Activated CD4-positive, alpha-beta memory T cell treated with anti-CD3 and anti-CD28 coated beads, Interleukin-2, amount 10 ng/mL, durations not matched to agents 7 days and 5 days (primary cell): ENCODE measurements around the gene KIF5C. TPM values are rescaled to one million over a fixed set of nuclear protein-coding genes. Genes with fewer than 3 reads are reported as not detected.

Experiments
- CTCF ChIA-PET: fragments of 350-600 bp; sonication (Branson Sonifier 250); formaldehyde crosslinking; loops from one replicate; lab custom pipeline; 2021; ENCODE audit warnings: antibody characterized with exemption, inconsistent platforms; lab: Charles Lee
- POLR2A ChIA-PET: fragments of 350-600 bp; sonication (Branson Sonifier 250); formaldehyde crosslinking; loops from one replicate; lab custom pipeline; 2021; ENCODE audit warnings: antibody characterized with exemption; lab: Charles Lee
- DNase-seq: peaks from one replicate; pipeline ENCODE4 v3.0.0-alpha.2; 2020
- H3K27ac Mint-ChIP-seq: one replicate; pipeline ENCODE4 v1.8.0; 2021; ENCODE audit warnings: mild to moderate bottlenecking, mixed read lengths
- H3K27me3 Mint-ChIP-seq: one replicate; pipeline ENCODE4 v1.8.0; 2021; ENCODE audit warnings: mixed read lengths
- H3K36me3 Mint-ChIP-seq: one replicate; pipeline ENCODE4 v1.8.0; 2021; ENCODE audit warnings: low read depth, mixed read lengths
- H3K4me1 Mint-ChIP-seq: one replicate; pipeline ENCODE4 v1.8.0; 2021; ENCODE audit warnings: mixed read lengths
- H3K4me3 Mint-ChIP-seq: one replicate; pipeline ENCODE4 v1.8.0; 2021; ENCODE audit warnings: mild to moderate bottlenecking, mixed read lengths
- H3K9me3 Mint-ChIP-seq: one replicate; pipeline ENCODE4 v1.8.0; 2021; ENCODE audit warnings: mixed read lengths
- total RNA-seq, 2 experiments: library from RNA; stranded (reverse); gene quantifications; one replicate each; pipeline ENCODE4 v1.2.3, GENCODE V29; 2021

Gene KIF5C
- total RNA-seq, 2 experiments from 2014 or later = 14.7 to 21.7 TPM

DNA sequence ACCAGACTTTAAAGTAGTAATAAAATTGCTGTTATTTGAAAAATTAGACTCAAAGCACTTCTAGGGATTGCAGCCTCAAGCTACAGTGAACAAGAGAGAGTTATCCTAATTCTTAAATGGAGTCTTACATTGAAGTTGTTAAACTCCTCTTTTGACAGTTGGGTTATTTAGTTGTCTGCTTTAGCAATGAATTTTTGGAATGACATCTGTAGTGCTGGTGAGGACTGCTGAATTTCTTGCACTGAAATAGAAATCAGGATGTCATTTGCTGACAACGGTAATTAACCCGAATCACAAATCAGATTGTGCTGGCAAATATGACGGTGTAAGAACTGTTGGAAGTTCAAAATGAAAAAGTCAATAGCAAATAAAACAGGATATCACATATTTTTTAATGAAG lies 85.5 kb downstream of the KIF5C start:
- ChIA-PET CTCF (no interaction called here), POLR2A (no interaction called here)
- peaks cover 16% of the 10 kb centered on the region for H3K36me3 Mint-ChIP-seq
- no peak overlapping the region for H3K27ac Mint-ChIP-seq
- no peak overlapping the region for H3K4me3 Mint-ChIP-seq
- no peaks in the 10 kb centered on the region for H3K9me3 Mint-ChIP-seq
- no peaks in the 10 kb centered on the region for H3K27me3 Mint-ChIP-seq
- H3K4me1 Mint-ChIP-seq = peaks cover 4% of the 10 kb centered on the region
- no peak for DNase-seq

DNA sequence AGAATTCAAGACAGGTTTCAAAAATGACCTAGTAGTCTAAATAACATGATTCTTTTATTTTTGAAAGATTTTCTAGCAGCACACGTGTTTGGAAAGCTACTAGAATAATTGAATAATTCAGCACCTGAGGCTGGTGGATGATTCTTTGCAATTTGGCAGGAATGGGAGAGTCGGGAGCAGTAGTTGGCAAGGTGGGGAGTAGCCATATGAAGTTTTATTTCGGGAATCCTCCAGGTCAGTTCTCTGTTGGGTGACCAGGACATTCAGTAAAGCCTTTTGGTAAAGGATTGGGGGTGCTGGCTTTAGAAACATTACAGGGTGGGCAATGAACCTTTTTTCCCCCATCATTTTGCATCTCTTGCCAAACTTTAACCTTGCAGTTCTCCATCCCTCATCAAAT lies 88.4 kb downstream of the KIF5C start:
- CTCF ChIA-PET = interaction anchor here (0.9 kb wide), 1 partner anchor 54 kb away, joined by 3 read pairs; no protein-coding TSS in a partner anchor
- POLR2A ChIA-PET = no interaction called here
- Mint-ChIP-seq H3K4me3 (no peak overlapping the region), H3K9me3 (no peaks in the 10 kb centered on the region), H3K27me3 (no peaks in the 10 kb centered on the region), H3K4me1 (peaks cover 6% of the 10 kb centered on the region), H3K27ac (no peak overlapping the region), H3K36me3 (peaks cover 11% of the 10 kb centered on the region)
- DNase-seq = no peak

DNA sequence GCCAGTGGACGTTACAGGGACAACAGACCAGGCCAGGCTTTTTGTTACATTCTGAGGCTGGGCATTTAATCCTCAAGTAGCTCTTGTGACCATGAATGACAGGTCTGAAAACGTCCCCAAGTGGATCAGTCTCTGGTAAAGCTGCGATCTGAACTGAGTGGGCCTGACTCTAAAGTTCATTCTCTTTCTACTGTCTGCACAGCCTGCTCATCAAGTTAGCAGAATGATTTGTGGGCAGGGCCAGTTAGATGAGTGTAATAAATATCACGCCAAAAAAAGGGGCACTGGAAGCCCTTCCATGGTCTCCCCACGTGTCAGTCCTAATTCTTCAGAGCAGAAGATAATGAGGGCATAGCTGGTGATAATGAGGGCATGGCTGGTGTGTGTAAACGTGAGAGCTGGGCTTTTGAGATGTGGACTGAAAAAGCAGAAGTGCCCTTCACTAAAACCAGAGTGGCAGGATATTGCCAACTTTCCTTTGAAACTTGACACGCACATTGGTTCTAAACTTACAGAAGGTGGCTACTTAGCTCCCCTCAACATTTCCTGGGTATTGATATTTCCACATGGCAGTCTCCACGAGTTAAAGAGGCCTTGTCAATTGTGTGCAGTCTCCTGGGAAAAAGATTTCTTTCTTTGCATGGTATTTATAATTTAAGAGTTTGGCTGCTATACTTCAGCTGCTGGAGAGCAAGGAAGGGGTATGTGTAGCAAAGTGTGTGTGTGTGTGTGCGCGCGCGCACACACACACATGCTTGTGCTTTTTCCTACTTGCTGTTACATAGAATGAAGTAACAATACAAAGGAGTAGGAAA lies 90.8 kb downstream of the KIF5C start:
- Mint-ChIP-seq H3K36me3 (peaks cover 8% of the 10 kb centered on the region), H3K27me3 (no peaks in the 10 kb centered on the region), H3K4me3 (no peak overlapping the region), H3K4me1 (peaks cover 7% of the 10 kb centered on the region), H3K9me3 (no peaks in the 10 kb centered on the region), H3K27ac (no peak overlapping the region)
- DNase-seq = no peak
- ChIA-PET POLR2A (no interaction called here), CTCF (no interaction called here)

DNA sequence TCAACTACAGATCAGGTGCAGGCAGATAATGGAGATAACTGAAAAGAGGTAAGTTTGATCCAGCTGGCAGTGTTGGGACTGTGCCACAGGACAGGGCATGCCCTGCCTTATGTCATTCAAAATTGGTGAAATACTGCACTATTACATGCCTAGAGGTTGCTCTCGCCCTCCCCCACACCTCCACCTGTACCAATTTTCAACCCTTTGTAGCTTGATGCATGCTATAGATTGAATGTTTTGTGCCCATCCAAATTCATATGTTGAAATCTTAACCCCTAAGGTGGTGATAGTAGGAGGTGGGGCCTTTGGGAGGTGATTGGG lies 91.4 kb downstream of the KIF5C start:
- H3K27me3 Mint-ChIP-seq = no peaks in the 10 kb centered on the region
- DNase-seq = no peak
- peaks cover 6% of the 10 kb centered on the region for H3K36me3 Mint-ChIP-seq
- H3K9me3 Mint-ChIP-seq = no peaks in the 10 kb centered on the region
- H3K4me3 Mint-ChIP-seq = no peak overlapping the region
- peaks cover 10% of the 10 kb centered on the region for H3K4me1 Mint-ChIP-seq
- POLR2A ChIA-PET = no interaction called here
- CTCF ChIA-PET = interaction anchor here (0.8 kb wide), 1 partner anchor 39 kb away, joined by 3 read pairs; no protein-coding TSS in a partner anchor
- H3K27ac Mint-ChIP-seq = no peak overlapping the region

DNA sequence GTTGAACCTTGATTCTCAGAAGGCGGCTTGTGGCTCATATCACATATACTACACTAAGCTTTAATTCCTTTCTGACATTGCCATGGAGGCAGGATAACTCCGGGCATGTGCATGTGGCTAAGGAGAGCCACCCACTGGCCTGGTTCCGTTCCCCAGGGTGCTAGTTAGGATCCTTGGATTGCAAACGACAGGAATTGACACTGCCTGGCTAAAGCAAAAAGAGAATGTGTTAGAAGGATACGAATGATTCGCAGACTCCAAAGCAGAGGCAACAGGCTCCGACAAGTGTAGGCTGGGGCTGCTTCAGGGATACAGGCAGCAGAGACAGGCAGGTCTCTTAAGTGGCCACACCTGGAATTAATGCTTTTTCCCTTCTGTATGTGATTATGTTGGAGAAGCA lies 92.0 kb downstream of the KIF5C start:
- Mint-ChIP-seq H3K9me3 (no peaks in the 10 kb centered on the region), H3K4me1 (peaks cover 14% of the 10 kb centered on the region), H3K4me3 (no peak overlapping the region), H3K27ac (no peak overlapping the region), H3K27me3 (no peaks in the 10 kb centered on the region), H3K36me3 (no peaks in the 10 kb centered on the region)
- ChIA-PET CTCF (interaction anchor here (0.8 kb wide), 1 partner anchor 40 kb away, joined by 3 read pairs; no protein-coding TSS in a partner anchor), POLR2A (no interaction called here)
- DNase-seq = no peak

DNA sequence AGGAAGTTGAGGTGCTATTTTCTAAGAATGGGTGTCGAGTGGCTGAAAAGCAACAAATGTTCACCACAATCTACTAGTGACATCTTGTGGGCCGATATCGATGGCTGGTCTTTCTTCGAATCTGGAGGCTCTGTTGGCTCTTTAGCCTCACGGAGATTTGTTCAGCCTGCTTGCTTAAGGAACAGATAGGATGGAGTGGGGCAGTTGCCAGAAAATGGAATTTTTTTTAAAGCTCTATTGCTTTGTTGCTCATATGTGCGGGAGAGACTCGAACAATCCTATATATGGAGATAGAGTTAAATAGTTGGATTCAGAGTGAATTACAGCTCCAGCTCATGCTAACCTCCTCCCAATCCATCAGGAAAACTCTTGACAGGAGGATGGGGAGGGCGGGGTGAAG lies 92.6 kb downstream of the KIF5C start:
- DNase-seq = no peak
- H3K9me3 Mint-ChIP-seq = no peaks in the 10 kb centered on the region
- no peak overlapping the region for H3K27ac Mint-ChIP-seq
- no peaks in the 10 kb centered on the region for H3K36me3 Mint-ChIP-seq
- ChIA-PET CTCF (no interaction called here), POLR2A (no interaction called here)
- no peaks in the 10 kb centered on the region for H3K27me3 Mint-ChIP-seq
- H3K4me3 Mint-ChIP-seq = no peak overlapping the region
- H3K4me1 Mint-ChIP-seq = peaks cover 15% of the 10 kb centered on the region

DNA sequence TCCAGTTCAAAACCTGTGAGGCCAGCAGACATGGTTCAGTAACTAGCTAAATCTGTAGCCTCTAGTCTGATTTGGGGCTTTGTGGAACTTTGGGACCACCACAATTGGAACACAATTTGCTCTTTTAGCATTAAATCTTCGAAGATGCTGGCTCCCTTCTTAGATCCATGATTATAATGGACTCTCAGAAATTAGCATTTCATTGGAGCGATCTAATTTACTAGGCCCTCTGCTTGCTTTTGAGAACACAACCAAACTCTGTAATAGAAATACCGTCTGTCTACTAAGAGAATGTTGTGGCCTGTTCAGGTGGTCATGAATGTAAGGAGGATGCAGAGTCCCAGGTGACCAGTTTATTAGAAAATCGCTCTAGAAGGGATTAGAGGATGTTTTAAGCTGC lies 93.3 kb downstream of the KIF5C start:
- Mint-ChIP-seq H3K9me3 (no peaks in the 10 kb centered on the region), H3K27ac (no peak overlapping the region), H3K4me3 (no peak overlapping the region), H3K4me1 (peaks cover 15% of the 10 kb centered on the region), H3K36me3 (peaks cover 5% of the 10 kb centered on the region), H3K27me3 (no peaks in the 10 kb centered on the region)
- DNase-seq = no peak
- ChIA-PET CTCF (no interaction called here), POLR2A (no interaction called here)

DNA sequence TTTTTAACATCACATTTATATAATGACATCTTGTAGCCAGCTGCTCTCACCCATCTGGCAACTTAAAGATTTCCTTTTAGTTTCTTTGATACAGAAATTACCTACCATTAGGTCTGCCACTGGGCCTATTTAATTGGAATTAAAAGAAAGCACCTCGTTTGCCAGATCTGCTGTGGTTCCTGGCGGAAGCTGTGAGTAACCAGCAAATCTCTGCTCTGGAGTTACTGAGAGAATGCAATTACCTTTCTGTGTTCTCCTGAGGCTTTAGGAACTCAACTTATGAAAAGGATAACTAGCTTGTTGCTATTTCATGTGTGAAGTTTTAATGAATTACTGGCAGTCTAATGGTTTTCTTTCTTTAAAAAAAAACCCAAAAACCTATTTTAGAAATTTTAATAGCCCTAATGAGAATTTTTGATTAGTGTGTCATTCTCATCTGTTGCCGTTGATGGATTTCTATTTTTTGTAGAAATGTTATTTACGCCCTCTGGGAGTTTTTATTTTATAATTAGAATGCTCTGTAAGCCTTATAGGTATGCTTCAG lies 93.8 kb downstream of the KIF5C start:
- ChIA-PET POLR2A (no interaction called here), CTCF (no interaction called here)
- H3K27ac Mint-ChIP-seq = no peak overlapping the region
- no peak overlapping the region for H3K4me3 Mint-ChIP-seq
- H3K4me1 Mint-ChIP-seq = peaks cover 15% of the 10 kb centered on the region
- DNase-seq = no peak
- no peaks in the 10 kb centered on the region for H3K9me3 Mint-ChIP-seq
- H3K36me3 Mint-ChIP-seq = peaks cover 9% of the 10 kb centered on the region
- no peaks in the 10 kb centered on the region for H3K27me3 Mint-ChIP-seq

DNA sequence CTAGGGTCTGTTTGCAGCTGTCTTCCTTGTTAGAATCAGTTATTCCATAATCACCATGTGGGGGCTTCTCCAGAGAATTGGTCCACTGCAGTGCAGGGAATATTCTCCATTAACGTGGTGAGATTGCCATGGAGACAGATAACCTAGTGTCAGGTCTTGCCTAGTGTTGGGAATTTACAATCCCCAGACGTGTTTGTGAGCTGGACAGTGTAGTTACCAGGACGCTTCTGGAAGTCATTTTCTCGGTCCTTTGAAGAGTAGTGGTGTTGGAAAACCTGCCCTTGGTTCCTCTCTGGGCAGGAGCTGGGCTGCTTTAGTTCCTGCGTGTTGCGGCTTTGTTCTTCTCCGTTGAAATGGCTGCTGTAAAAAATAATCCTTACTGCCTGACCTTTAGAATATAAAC lies 94.6 kb downstream of the KIF5C start:
- H3K4me3 Mint-ChIP-seq = no peak overlapping the region
- peaks cover 15% of the 10 kb centered on the region for H3K4me1 Mint-ChIP-seq
- no peaks in the 10 kb centered on the region for H3K9me3 Mint-ChIP-seq
- DNase-seq = no peak
- POLR2A ChIA-PET = no interaction called here
- H3K27me3 Mint-ChIP-seq = no peaks in the 10 kb centered on the region
- CTCF ChIA-PET = interaction anchor here (1.1 kb wide), 1 partner anchor 66 kb away, joined by 3 read pairs; no protein-coding TSS in a partner anchor
- H3K36me3 Mint-ChIP-seq = peaks cover 14% of the 10 kb centered on the region
- H3K27ac Mint-ChIP-seq = no peak overlapping the region

DNA sequence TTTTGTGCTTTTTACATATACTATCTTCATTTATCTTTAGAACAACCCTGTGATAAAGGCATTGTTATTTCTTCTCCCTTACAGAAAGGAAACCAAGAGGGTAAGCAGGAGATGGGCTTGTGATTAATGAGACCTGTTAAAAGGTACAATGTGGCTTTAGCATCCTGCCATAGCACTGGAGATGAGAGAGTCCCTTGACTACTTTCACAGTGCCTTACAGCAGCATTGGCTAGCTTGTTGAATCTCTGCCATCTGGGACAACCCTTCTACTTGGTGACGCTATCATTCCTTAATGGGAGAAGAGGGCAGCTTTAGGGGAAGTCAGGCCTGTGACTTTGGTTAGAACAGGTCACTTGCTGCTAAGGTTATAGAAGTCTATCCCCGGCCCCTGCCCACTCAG lies 95.4 kb downstream of the KIF5C start:
- Mint-ChIP-seq H3K27me3 (no peaks in the 10 kb centered on the region), H3K9me3 (no peaks in the 10 kb centered on the region), H3K4me1 (peaks cover 15% of the 10 kb centered on the region), H3K36me3 (peaks cover 14% of the 10 kb centered on the region), H3K27ac (no peak overlapping the region), H3K4me3 (no peak overlapping the region)
- DNase-seq = no peak
- CTCF ChIA-PET = interaction anchor here (0.7 to 1.1 kb wide), 3 partner anchors 9 to 67 kb away, joined by 3 read pairs; no protein-coding TSS in a partner anchor
- POLR2A ChIA-PET = no interaction called here

DNA sequence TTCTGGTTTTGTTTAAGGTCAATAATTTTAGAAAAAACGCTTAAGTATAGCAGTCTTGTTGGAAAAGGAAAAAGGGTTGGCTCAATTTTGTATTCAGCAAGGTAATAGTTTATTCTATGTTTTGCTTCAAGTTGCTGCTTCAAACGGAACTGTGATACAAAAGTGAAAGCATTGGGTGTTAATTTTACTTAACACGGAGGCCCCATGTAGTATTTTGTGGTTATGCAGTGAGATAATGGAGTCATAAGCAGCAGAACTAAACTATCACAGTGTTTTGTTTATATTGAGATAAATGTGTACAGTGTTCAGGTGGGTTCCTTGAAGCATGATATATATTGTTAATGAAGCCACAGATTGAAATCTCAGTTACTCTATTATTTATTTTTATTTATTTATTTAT lies 96.5 kb downstream of the KIF5C start:
- peaks cover 14% of the 10 kb centered on the region for H3K36me3 Mint-ChIP-seq
- peaks cover 15% of the 10 kb centered on the region for H3K4me1 Mint-ChIP-seq
- DNase-seq = no peak
- no peak overlapping the region for H3K27ac Mint-ChIP-seq
- ChIA-PET CTCF (no interaction called here), POLR2A (no interaction called here)
- H3K9me3 Mint-ChIP-seq = no peaks in the 10 kb centered on the region
- no peaks in the 10 kb centered on the region for H3K27me3 Mint-ChIP-seq
- H3K4me3 Mint-ChIP-seq = no peak overlapping the region

DNA sequence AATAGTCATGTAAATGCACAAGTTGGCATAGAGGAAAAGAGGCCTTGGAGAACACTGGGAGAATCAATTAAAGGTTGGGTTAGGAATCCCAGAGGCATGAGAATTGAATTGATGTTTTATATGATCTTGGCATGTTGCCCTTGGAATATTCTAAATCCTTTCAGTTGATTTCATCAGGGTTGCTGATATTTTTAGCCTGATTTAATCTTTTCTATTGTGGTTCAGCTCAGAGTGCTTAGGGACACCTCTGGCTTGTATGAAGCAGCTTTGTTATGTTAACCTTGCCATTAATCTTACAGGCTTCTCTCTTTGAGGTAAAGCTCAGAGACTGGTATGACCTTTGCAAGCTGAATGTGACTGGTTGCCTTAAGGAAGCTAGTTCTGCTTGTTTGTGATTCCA lies 99.1 kb downstream of the KIF5C start:
- H3K4me3 Mint-ChIP-seq = no peak overlapping the region
- H3K9me3 Mint-ChIP-seq = no peaks in the 10 kb centered on the region
- H3K27ac Mint-ChIP-seq = no peak overlapping the region
- H3K4me1 Mint-ChIP-seq = peaks cover 9% of the 10 kb centered on the region
- DNase-seq = no peak
- H3K36me3 Mint-ChIP-seq = peaks cover 14% of the 10 kb centered on the region
- POLR2A ChIA-PET = no interaction called here
- H3K27me3 Mint-ChIP-seq = no peaks in the 10 kb centered on the region
- CTCF ChIA-PET = no interaction called here

DNA sequence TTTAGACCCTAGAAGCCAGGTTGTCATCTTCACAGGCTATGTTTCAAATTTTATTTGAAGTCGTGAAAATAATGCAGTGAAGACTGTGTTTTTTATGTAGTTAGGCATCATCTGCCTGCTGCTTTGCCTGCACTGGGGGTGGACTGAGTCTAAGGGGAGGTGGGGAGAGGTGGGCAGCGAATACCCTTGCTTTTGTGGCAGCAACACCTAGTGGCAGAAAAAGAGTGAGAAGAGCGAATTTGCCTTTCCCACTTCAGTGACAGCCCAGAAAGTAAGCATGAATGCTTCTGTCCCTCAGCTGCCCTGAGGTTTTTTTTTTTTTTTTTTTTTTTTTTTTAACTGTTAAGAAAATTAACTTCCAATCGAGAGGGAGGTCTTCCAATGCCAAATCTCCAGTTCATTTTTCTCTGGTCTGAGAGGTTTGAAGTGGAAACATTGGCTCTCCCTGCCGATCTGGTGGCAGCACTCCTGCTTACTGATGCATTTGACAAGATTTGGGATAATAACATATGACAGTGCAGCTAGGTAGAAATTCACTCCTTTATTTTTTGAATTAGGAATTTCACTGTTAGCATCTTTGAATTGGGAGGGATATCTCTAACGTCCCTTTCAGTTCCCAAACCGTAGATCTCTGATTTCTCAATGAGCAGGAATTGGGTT lies 103.1 kb downstream of the KIF5C start:
- Mint-ChIP-seq H3K27me3 (no peaks in the 10 kb centered on the region), H3K27ac (no peak overlapping the region), H3K9me3 (no peaks in the 10 kb centered on the region), H3K4me3 (no peak overlapping the region), H3K36me3 (peaks cover 24% of the 10 kb centered on the region), H3K4me1 (no peaks in the 10 kb centered on the region)
- DNase-seq = no peak
- CTCF ChIA-PET = interaction anchor here (1.1 kb wide), 1 partner anchor 41 kb away, joined by 3 read pairs; no protein-coding TSS in a partner anchor
- POLR2A ChIA-PET = no interaction called here
